Measurements from ENCODE around the gene IMMP2L. TPM values are rescaled to one million over a fixed set of nuclear protein-coding genes. Genes with fewer than 3 reads are reported as not detected.
A peak's percentile ranks its signal among the peaks of the same experiment; 100 is the strongest.

Gene IMMP2L
- total RNA-seq, 4 donors from 2014 or later, result 23.8 to 30.0 (median 27.7) TPM

GRCh38 chr7:111164442-111164841 is 397.9 kb downstream of the IMMP2L start:
- H3K4me3 ChIP-seq (replicated peaks in 1 of 3), result no peak overlapping the region
- no peak for DNase-seq
- H3K27me3 ChIP-seq, result no peaks in the 10 kb centered on the region
- TF ChIP-seq, protein P1, sequence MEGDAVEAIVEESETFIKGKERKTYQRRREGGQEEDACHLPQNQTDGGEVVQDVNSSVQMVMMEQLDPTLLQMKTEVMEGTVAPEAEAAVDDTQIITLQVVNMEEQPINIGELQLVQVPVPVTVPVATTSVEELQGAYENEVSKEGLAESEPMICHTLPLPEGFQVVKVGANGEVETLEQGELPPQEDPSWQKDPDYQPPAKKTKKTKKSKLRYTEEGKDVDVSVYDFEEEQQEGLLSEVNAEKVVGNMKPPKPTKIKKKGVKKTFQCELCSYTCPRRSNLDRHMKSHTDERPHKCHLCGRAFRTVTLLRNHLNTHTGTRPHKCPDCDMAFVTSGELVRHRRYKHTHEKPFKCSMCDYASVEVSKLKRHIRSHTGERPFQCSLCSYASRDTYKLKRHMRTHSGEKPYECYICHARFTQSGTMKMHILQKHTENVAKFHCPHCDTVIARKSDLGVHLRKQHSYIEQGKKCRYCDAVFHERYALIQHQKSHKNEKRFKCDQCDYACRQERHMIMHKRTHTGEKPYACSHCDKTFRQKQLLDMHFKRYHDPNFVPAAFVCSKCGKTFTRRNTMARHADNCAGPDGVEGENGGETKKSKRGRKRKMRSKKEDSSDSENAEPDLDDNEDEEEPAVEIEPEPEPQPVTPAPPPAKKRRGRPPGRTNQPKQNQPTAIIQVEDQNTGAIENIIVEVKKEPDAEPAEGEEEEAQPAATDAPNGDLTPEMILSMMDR (IDR thresholded peaks at IDR 0.05), result no peak
- TF ChIP-seq POLR2A (IDR thresholded peaks at IDR 0.05), result no peak
- WGBS, 2 donors, result 97% methylated on average over 1 of the region's 1 CpG
- no peak overlapping the region for H3K27ac ChIP-seq
- H3K36me3 ChIP-seq, result no peaks in the 10 kb centered on the region
- intact Hi-C loops (cut with DNase I), result no loop called here
- H3K9me3 ChIP-seq, result no peaks in the 10 kb centered on the region
- H3K4me1 ChIP-seq, result peaks cover 13 to 24% of the 10 kb centered on the region in 2 donors

- H3K27me3 ChIP-seq, result no peaks in the 10 kb centered on the region
- WGBS, 2 donors, result 47 to 56% methylated on average over 3 of the region's 3 CpGs
- H3K36me3 ChIP-seq, result no peaks in the 10 kb centered on the region
- no peaks in the 10 kb centered on the region for H3K9me3 ChIP-seq
- peaks cover 6 to 10% of the 10 kb centered on the region in 2 donors for H3K4me1 ChIP-seq
- H3K4me3 ChIP-seq (replicated peaks in 1 of 3), result no peak overlapping the region
- intact Hi-C loops (cut with DNase I), result no loop called here
- H3K27ac ChIP-seq, result no peak overlapping the region
- TF ChIP-seq, protein P1 (IDR thresholded peaks at IDR 0.05), result no peak
- no peak for TF ChIP-seq POLR2A (IDR thresholded peaks at IDR 0.05)
- peak; percentile 27 to 47 for DNase-seq
Observed at GRCh38 chr7:111162692-111163091, 399.6 kb downstream of the IMMP2L start.

GRCh38 chr7:111160297-111160696 is 402.0 kb downstream of the IMMP2L start:
- peaks cover 6 to 8% of the 10 kb centered on the region in 2 donors for H3K4me1 ChIP-seq
- no peak for DNase-seq
- intact Hi-C loops (cut with DNase I), result no loop called here
- no peak for TF ChIP-seq POLR2A (IDR thresholded peaks at IDR 0.05)
- TF ChIP-seq, protein P1 (IDR thresholded peaks at IDR 0.05), result no peak
- no peak overlapping the region for H3K27ac ChIP-seq
- H3K27me3 ChIP-seq, result no peaks in the 10 kb centered on the region
- H3K9me3 ChIP-seq, result no peaks in the 10 kb centered on the region
- no peaks in the 10 kb centered on the region for H3K36me3 ChIP-seq
- no peak overlapping the region for H3K4me3 ChIP-seq (replicated peaks in 1 of 3)

GRCh38 chr7:111159426-111159825 is 402.9 kb downstream of the IMMP2L start:
- intact Hi-C loops (cut with DNase I), result no loop called here
- Histone ChIP-seq H3K4me1 (peaks cover 6 to 8% of the 10 kb centered on the region in 2 donors), H3K36me3 (no peaks in the 10 kb centered on the region), H3K9me3 (no peaks in the 10 kb centered on the region), H3K27ac (no peak overlapping the region), H3K4me3 (replicated peaks in 1 of 3) (no peak overlapping the region), H3K27me3 (no peaks in the 10 kb centered on the region)
- TF ChIP-seq, protein P1 (IDR thresholded peaks at IDR 0.05), result no peak
- TF ChIP-seq POLR2A (IDR thresholded peaks at IDR 0.05), result no peak
- DNase-seq, result no peak

GRCh38 chr7:111150709-111151108 is 411.6 kb downstream of the IMMP2L start:
- Histone ChIP-seq H3K9me3 (no peaks in the 10 kb centered on the region), H3K4me1 (no peaks in the 10 kb centered on the region), H3K36me3 (no peaks in the 10 kb centered on the region), H3K4me3 (replicated peaks in 1 of 3) (no peak overlapping the region), H3K27ac (no peak overlapping the region), H3K27me3 (no peaks in the 10 kb centered on the region)
- intact Hi-C loops (cut with DNase I), result no loop called here
- WGBS, 2 donors, result 98 to 100% methylated on average over 1 of the region's 1 CpG
- no peak for DNase-seq
- TF ChIP-seq, protein P1 (IDR thresholded peaks at IDR 0.05), result no peak
- TF ChIP-seq POLR2A (IDR thresholded peaks at IDR 0.05), result no peak

All from thyroid gland (tissue), 4 donors.